HepG2 (cell line): Measurements from ENCODE around the gene BAHCC1. TPM values are rescaled to one million over a fixed set of nuclear protein-coding genes. Genes with fewer than 3 reads are reported as not detected.
"Not testable (repeated sequence)": the region's sequence is repeated elsewhere in the genome, so short reads cannot be mapped to it uniquely, and the experiment has no call there.

Source experiments
- ATAC-seq: fragments of 200-7000 bp; cut with Tn5 transposase; 3 replicates; pipeline ENCODE4 v1.9.1; 2020; ENCODE audit warnings: mild to moderate bottlenecking, moderate library complexity
- BruUV-seq: library from RNA; stranded (reverse); fragments of 400-500 nt; replicated peaks from 2 replicates; lab custom pipeline; 2021; lab: Mats Ljungman, UMichigan
- CTCF ChIA-PET: fragments of 300-600 bp; formaldehyde crosslinking; extraction: SDS; loops from one replicate; lab custom pipeline; 2021; ENCODE audit warnings: low total read pairs, inconsistent platforms, low intra/inter-chr PET ratio; lab: Yijun Ruan, JAX
- POLR2A ChIA-PET: fragments of 350-600 bp; sonication (Branson Sonifier 250); formaldehyde crosslinking; loops from one replicate; lab custom pipeline; 2020; ENCODE audit warnings: antibody characterized with exemption, inconsistent platforms; lab: Yijun Ruan, JAX
- DNase-seq: peaks from one replicate; pipeline ENCODE4 v3.0.0-alpha.2; 2015; ENCODE audit warnings: low spot score
- FAIRE-seq: peaks from 3 replicates; lab custom pipeline; 2011; peaks lifted over from hg19 to GRCh38; lab: Jason Lieb, UNC
- H2AFZ ChIP-seq: one replicate; pipeline ENCODE4 v1.6.1; 2011; ENCODE audit warnings: low read length, inconsistent platforms
- H3K27ac ChIP-seq: fragments of 300-600 bp; 3 replicates; pipeline ENCODE4 v1.8.0; 2011; ENCODE audit warnings: mixed run types, mild to moderate bottlenecking, mixed read lengths, low read length, inconsistent platforms; ENCODE audit not compliant: insufficient read depth; ENCODE audit errors: extremely low read length
- H3K27me3 ChIP-seq, 2 experiments: fragments of 200-600 bp in 1 of 2; 2 replicates in 1 of 2; 3 replicates in 1 of 2; pipeline versions ENCODE4 v1.6.0 to v1.8.0; 2011; ENCODE audit warnings: low read length in 2 of 2, mild to moderate bottlenecking in 2 of 2, moderate library complexity in 2 of 2, inconsistent platforms in 1 of 2; ENCODE audit not compliant: insufficient read depth in 2 of 2, control insufficient read depth in 1 of 2
- H3K36me3 ChIP-seq, 2 experiments: fragments of 200-600 bp in 1 of 2; replicated peaks in 1 of 2; 2 replicates in 1 of 2; 3 replicates in 1 of 2; pipeline versions ENCODE4 v1.5.1 to v1.8.0; 2011; ENCODE audit warnings: low read length in 2 of 2, inconsistent platforms in 1 of 2; ENCODE audit not compliant: insufficient read depth in 2 of 2, control insufficient read depth in 1 of 2
- H3K4me1 ChIP-seq: 2 replicates; pipeline ENCODE4 v1.5.1; 2012; ENCODE audit warnings: low read length, inconsistent platforms; ENCODE audit not compliant: insufficient read depth
- H3K4me2 ChIP-seq: 2 replicates; pipeline ENCODE4 v1.6.0; 2011; ENCODE audit warnings: low read depth, low read length, inconsistent platforms
- H3K4me3 ChIP-seq, 3 experiments: fragments of 200-600 bp in 1 of 3; sonication (generic), shearing (Covaris generic) in 1 of 3; replicated peaks in 1 of 3; 2 replicates each; pipeline ENCODE4 v1.5.1; 2011 to 2016; ENCODE audit warnings: low read length in 3 of 3, inconsistent platforms in 2 of 3, low read depth in 2 of 3, mild to moderate bottlenecking in 2 of 3, control low read depth in 1 of 3, mixed read lengths in 1 of 3; ENCODE audit not compliant: insufficient read depth in 1 of 3
- H3K79me2 ChIP-seq: one replicate; pipeline ENCODE4 v1.6.1; 2011; ENCODE audit warnings: low read length, inconsistent platforms; ENCODE audit not compliant: insufficient read depth
- H3K9ac ChIP-seq: 2 replicates; pipeline ENCODE4 v1.6.0; 2011; ENCODE audit warnings: mild to moderate bottlenecking, low read depth, low read length, inconsistent platforms; ENCODE audit not compliant: insufficient read depth
- H3K9me3 ChIP-seq: 2 replicates; pipeline ENCODE4 v1.5.1; 2012; ENCODE audit warnings: mild to moderate bottlenecking, low read length
- H4K20me1 ChIP-seq: 2 replicates; pipeline ENCODE4 v1.6.0; 2011; ENCODE audit warnings: inconsistent platforms, mild to moderate bottlenecking, low read length, moderate library complexity; ENCODE audit not compliant: insufficient read depth
- NFYB ChIP-seq: sonication (generic); formaldehyde crosslinking; IDR thresholded peaks from 2 replicates; pipeline ENCODE4 v1.4.0; 2020; ENCODE audit warnings: missing genetic modification reagents
- NFYC ChIP-seq: IDR thresholded peaks from 2 replicates; pipeline ENCODE4 v1.6.1; 2016; ENCODE audit warnings: missing genetic modification reagents, missing compliant biosample characterization
- POLR2A ChIP-seq, 2 experiments: IDR thresholded peaks; 2 replicates each; pipeline ENCODE4 v1.6.1; 2011; ENCODE audit warnings: low read depth in 2 of 2, low read length in 2 of 2, mild to moderate bottlenecking in 1 of 2, moderate library complexity in 1 of 2; ENCODE audit not compliant: insufficient read depth in 1 of 2
- POLR2AphosphoS5 ChIP-seq: IDR thresholded peaks from 2 replicates; pipeline ENCODE4 v1.6.1; 2012; ENCODE audit warnings: low read depth, low read length
- SETDB1 ChIP-seq: sonication (generic); formaldehyde crosslinking; IDR thresholded peaks from 2 replicates; pipeline ENCODE4 v1.5.1; 2020; ENCODE audit warnings: missing genetic modification reagents, mild to moderate bottlenecking, borderline replicate concordance
- WGBS: methylation state at CpG from one replicate; pipeline ENCODE4 v1.1.6; 2017; ENCODE audit warnings: low lambda C conversion rate; 5-methylcytosine and 5-hydroxymethylcytosine counted together
- in situ Hi-C: cut with HindIII; loops from 2 replicates; pipeline ENCODE4 v1.10.0; 2017; ENCODE audit warnings: low pct_unique_long_range_greater_than_20kb; ENCODE audit not compliant: extremely low pct_ligation_motif_present
- intact Hi-C: fragments of 100-400 bp; cut with micrococcal nuclease; formaldehyde crosslinking; loops from one replicate; pipeline ENCODE4 v1.10.0; 2022; ENCODE audit not compliant: unreplicated experiment
- polyA plus RNA-seq, 8 experiments: library from polyadenylated mRNA; depleted of rRNA in 3 of 8; stranded (reverse) in 7 of 8; unstranded in 1 of 8; fragments of >200 nt; fragmentation: Illumina TruSeq in 4 of 8; extraction: Trizol in 4 of 8; gene quantifications; 2 replicates each; pipeline versions ENCODE4 v1.2.1 to v1.2.3, GENCODE V29; 2011 to 2016; ENCODE audit warnings: low read depth in 4 of 8, missing spikeins in 1 of 8, mixed read lengths in 1 of 8; ENCODE audit not compliant: insufficient read depth in 1 of 8
- total RNA-seq, 5 experiments: library from RNA; depleted of rRNA; stranded (reverse); fragments of >200 nt; fragmentation: Illumina TruSeq; extraction: Trizol; gene quantifications; 2 replicates each; pipeline ENCODE4 v1.2.3, GENCODE V29; 2016; ENCODE audit warnings: low read depth in 1 of 5
- TF ChIP-seq, protein P1 (sequence below): sonication (generic); formaldehyde crosslinking; IDR thresholded peaks from 2 replicates; pipeline ENCODE4 v1.4.0; 2020; ENCODE audit warnings: missing genetic modification reagents, borderline replicate concordance
- TF ChIP-seq, protein P2 (sequence below): IDR thresholded peaks from 2 replicates; pipeline ENCODE4 v1.6.1; 2016; ENCODE audit warnings: missing genetic modification reagents, missing compliant biosample characterization

Gene BAHCC1
- total and polyA plus RNA-seq, 2 of the 13 experiments (the other 11 are each of a cell fraction or from before 2014, with no cell fraction given), result 1.4 to 1.7 TPM

DNA sequence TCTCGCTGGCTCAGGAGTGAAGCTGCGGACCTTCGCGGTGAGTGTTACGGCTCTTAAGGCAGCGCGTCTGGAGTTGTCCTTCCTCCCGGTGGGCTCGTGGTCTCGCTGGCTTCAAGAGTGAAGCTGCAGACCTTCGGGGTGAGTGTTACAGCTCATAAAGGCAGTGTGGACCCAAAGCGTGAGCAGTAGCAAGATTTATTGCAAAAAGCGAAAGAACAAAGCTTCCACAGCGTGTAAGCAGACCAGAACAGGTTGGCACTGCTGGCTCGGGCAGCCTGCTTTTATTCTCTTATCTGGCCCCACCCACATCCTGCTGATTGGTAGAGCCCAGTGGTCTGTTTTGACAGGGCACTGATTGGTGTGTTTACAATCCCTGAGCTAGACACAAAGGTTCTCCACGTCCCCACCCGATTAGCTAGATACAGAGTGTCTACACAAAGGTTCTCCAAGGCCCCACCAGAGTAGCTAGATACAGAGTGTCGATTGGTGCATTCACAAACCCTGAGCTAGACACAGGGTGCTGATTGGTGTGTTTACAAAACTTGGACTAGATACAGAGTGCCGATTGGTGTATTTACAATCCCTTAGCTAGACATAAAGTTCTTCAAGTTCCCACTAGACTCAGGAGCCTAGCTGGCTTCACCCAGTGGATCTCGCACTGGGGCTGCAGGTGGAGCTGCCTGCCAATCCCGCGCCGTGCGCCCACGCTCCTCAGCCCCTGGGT lies 43.8 kb upstream of the BAHCC1 start:
- BruUV-seq, H3K36me3 ChIP-seq, H3K9ac ChIP-seq, H2AFZ ChIP-seq, DNase-seq, H4K20me1 ChIP-seq, intact Hi-C loops, FAIRE-seq, in situ Hi-C loops, CTCF ChIA-PET, H3K9me3 ChIP-seq, H3K4me3 ChIP-seq, H3K27ac ChIP-seq, H3K79me2 ChIP-seq, H3K4me2 ChIP-seq, ATAC-seq: not testable (repeated sequence)
- Histone ChIP-seq H3K4me1 (peaks cover 62% of the 10 kb centered on the region), H3K27me3 (peaks cover 5 to 56% of the 10 kb centered on the region in 2 experiments; a peak in 3 of 5 replicates)
- 86% methylated on average over 24 of the region's 25 CpGs for WGBS
- POLR2A ChIA-PET, result interaction anchor here (1.4 to 3.7 kb wide), 5 partner anchors 22 to 56 kb away, joined by 3 to 15 read pairs (median 6); partner anchors contain the start of genes BAHCC1 and SLC38A10
- TF ChIP-seq POLR2AphosphoS5 (0 out of 2 replicates have a peak, but pooled peaks have one; percentile 31), SETDB1 (CRISPR knock-in tag) (peak; percentile 44; the same call in 1 of the 2 replicates), NFYB (CRISPR knock-in tag) (peak; percentile 81), POLR2A (IDR thresholded peaks at IDR 0.05; ENCODE audit: insufficient read depth in 1 of 2, low read depth in 2 of 2, low read length in 2 of 2) (peak; percentile 54; a peak in 2 of 4 replicates), NFYC (CRISPR knock-in tag) (peak; percentile 75)
- TF ChIP-seq, protein P1, sequence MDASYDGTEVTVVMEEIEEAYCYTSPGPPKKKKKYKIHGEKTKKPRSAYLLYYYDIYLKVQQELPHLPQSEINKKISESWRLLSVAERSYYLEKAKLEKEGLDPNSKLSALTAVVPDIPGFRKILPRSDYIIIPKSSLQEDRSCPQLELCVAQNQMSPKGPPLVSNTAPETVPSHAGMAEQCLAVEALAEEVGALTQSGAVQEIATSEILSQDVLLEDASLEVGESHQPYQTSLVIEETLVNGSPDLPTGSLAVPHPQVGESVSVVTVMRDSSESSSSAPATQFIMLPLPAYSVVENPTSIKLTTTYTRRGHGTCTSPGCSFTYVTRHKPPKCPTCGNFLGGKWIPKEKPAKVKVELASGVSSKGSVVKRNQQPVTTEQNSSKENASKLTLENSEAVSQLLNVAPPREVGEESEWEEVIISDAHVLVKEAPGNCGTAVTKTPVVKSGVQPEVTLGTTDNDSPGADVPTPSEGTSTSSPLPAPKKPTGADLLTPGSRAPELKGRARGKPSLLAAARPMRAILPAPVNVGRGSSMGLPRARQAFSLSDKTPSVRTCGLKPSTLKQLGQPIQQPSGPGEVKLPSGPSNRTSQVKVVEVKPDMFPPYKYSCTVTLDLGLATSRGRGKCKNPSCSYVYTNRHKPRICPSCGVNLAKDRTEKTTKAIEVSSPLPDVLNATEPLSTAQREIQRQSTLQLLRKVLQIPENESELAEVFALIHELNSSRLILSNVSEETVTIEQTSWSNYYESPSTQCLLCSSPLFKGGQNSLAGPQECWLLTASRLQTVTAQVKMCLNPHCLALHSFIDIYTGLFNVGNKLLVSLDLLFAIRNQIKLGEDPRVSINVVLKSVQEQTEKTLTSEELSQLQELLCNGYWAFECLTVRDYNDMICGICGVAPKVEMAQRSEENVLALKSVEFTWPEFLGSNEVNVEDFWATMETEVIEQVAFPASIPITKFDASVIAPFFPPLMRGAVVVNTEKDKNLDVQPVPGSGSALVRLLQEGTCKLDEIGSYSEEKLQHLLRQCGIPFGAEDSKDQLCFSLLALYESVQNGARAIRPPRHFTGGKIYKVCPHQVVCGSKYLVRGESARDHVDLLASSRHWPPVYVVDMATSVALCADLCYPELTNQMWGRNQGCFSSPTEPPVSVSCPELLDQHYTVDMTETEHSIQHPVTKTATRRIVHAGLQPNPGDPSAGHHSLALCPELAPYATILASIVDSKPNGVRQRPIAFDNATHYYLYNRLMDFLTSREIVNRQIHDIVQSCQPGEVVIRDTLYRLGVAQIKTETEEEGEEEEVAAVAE, result peak; percentile 88
- TF ChIP-seq, protein P2, sequence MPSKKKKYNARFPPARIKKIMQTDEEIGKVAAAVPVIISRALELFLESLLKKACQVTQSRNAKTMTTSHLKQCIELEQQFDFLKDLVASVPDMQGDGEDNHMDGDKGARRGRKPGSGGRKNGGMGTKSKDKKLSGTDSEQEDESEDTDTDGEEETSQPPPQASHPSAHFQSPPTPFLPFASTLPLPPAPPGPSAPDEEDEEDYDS (CRISPR knock-in tag), result peak; percentile 50; the same call in 1 of the 2 replicates

DNA sequence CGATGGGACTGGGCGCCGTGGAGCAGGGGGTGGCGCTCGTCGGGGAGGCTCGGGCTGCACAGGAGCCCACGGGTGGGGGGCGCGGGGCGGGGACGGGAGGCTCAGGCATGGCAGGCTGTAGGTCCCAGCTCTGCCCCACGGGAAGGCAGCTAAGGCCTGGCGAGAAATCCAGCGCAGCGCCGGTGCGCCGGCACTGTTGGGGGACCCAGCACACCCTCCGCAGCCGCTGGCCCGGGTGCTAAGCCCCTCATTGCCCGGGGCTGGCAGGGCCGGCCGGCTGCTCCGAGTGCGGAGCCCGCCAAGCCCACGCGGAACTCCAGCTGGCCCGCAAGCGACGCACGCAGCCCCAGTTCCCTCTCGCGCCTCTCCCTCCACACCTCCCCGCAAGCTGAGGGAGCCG lies 43.2 kb upstream of the BAHCC1 start:
- in situ Hi-C loops, intact Hi-C loops, H3K79me2 ChIP-seq, H2AFZ ChIP-seq, ATAC-seq, H3K36me3 ChIP-seq, H3K9ac ChIP-seq, H3K4me3 ChIP-seq, H3K27ac ChIP-seq, H3K4me2 ChIP-seq, BruUV-seq, H3K9me3 ChIP-seq, H4K20me1 ChIP-seq, DNase-seq, FAIRE-seq, CTCF ChIA-PET: not testable (repeated sequence)
- peaks cover 0 to 50% of the 10 kb centered on the region in 2 experiments; a peak in 3 of 5 replicates for H3K27me3 ChIP-seq
- peaks cover 57% of the 10 kb centered on the region for H3K4me1 ChIP-seq
- POLR2A ChIA-PET, result interaction anchor here (1.4 to 3.7 kb wide), 5 partner anchors 22 to 57 kb away, joined by 3 to 15 read pairs (median 6); partner anchors contain the start of genes BAHCC1 and SLC38A10
- 90% methylated on average over 10 of the region's 38 CpGs for WGBS
